ENCODE results near the gene EZR. TPM values are rescaled to one million over a fixed set of nuclear protein-coding genes. Genes with fewer than 3 reads are reported as not detected.

Gene EZR
- total RNA-seq, 1 donor from 2014 or later = 260 TPM

DNA sequence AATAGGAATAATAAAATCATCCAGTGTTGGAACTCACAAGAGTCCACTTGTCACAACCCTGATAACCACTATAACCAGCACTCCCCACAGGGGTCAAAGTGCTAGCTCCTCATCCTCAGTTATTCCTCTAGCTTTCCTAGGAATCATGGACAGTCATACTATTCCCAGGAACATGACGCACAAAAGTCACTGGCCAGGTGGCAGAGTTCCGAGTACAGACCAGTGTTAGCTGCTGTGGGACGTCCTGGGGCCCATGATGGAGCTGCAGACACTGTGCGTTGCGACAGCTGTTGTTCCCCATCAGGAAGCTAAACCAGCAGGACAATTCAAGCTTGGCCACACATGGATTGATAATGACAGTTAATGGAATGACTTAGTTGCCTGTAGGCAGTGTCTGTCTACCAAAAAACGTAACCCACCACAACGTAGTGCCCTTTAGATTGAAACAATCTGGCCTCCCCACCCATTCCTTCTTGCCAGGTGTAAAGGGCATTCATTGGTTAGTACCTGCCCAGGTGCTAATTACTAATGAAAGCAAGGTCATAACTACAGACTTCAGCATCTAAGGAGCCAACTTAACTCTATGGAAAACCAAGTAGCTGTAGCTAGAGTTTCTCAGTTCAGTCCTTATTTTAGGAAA, 17.4 kb downstream of the EZR start:
- no peaks in the 10 kb centered on the region for H3K27me3 ChIP-seq
- TF ChIP-seq CTCF (IDR thresholded peaks at IDR 0.05) = no peak
- H3K4me1 ChIP-seq = peaks cover 72% of the 10 kb centered on the region
- H3K27ac ChIP-seq = no peak overlapping the region
- intact Hi-C loops (cut with DNase I) = no loop called here
- DNase-seq (no peak), ATAC-seq (no peak)
- H3K36me3 ChIP-seq = no peaks in the 10 kb centered on the region
- no peak overlapping the region for H3K4me3 ChIP-seq
- H3K9me3 ChIP-seq = no peaks in the 10 kb centered on the region

DNA sequence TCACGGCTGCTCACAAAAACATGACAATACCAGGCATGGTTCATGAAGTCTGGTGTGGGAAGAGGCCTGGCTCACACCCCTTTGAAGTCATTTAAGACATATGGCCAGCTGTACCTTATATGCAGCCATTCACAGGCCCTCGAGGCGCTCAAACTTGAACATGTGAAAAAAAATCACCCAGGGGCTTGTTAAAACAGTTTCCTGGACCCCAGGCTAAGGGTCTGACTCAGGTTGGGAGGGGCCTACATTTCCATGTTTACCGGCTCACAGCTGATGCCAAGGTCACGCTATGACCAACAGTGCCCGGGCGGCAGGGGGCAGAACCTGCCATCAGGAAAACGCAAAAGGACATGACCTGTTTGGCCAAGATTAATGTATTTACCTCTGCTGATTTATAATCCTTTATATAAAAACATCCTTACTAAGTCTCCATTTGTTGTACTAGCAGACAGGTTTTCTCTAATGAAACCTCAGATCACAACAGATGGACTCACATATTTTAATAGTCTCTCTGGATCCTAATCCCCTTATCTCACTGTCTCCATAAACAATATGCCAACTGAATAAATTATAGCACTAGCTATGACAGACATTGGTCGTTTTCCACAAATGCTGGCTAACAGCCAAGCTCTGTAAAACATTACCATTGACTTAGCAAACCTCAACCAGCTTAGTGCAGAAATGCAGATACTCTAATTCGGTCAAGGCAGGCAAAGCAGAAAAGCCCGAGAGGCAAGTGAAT, 19.9 kb downstream of the EZR start:
- peak overlapping the region; percentile 51 for H3K27ac ChIP-seq
- intact Hi-C loops (cut with DNase I) = no loop called here
- H3K4me1 ChIP-seq = peaks cover 85% of the 10 kb centered on the region
- no peaks in the 10 kb centered on the region for H3K36me3 ChIP-seq
- TF ChIP-seq CTCF (IDR thresholded peaks at IDR 0.05) = no peak
- ATAC-seq = peak; percentile 30
- no peaks in the 10 kb centered on the region for H3K9me3 ChIP-seq
- no peaks in the 10 kb centered on the region for H3K27me3 ChIP-seq
- H3K4me3 ChIP-seq = no peak overlapping the region
- DNase-seq = no peak

DNA sequence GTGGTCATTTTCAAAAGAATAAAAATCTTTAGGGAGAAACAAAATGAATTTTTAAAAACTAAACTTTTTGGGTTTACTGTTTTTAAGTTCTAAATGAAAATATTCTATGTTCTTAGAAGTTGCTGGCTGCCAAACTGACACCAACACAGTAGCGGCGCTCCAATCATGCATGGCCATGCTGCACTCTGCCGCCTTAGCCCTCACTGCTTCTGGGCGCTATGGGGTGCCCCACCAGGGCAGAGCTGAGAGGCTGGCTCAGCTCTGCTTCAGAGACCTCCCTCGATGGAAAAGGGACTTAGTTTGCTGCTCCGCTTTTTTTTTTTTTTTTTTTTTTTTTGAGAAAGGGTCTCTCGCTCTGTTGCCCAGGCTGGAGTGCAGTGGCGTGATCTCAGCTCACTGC, 20.9 kb downstream of the EZR start:
- no peaks in the 10 kb centered on the region for H3K9me3 ChIP-seq
- peaks cover 86% of the 10 kb centered on the region for H3K4me1 ChIP-seq
- intact Hi-C loops (cut with DNase I) = no loop called here
- no peak for ATAC-seq
- H3K27me3 ChIP-seq = no peaks in the 10 kb centered on the region
- no peak overlapping the region for H3K4me3 ChIP-seq
- no peaks in the 10 kb centered on the region for H3K36me3 ChIP-seq
- no peak for DNase-seq
- H3K27ac ChIP-seq = peak overlapping the region; percentile 51
- no peak for TF ChIP-seq CTCF (IDR thresholded peaks at IDR 0.05)

DNA sequence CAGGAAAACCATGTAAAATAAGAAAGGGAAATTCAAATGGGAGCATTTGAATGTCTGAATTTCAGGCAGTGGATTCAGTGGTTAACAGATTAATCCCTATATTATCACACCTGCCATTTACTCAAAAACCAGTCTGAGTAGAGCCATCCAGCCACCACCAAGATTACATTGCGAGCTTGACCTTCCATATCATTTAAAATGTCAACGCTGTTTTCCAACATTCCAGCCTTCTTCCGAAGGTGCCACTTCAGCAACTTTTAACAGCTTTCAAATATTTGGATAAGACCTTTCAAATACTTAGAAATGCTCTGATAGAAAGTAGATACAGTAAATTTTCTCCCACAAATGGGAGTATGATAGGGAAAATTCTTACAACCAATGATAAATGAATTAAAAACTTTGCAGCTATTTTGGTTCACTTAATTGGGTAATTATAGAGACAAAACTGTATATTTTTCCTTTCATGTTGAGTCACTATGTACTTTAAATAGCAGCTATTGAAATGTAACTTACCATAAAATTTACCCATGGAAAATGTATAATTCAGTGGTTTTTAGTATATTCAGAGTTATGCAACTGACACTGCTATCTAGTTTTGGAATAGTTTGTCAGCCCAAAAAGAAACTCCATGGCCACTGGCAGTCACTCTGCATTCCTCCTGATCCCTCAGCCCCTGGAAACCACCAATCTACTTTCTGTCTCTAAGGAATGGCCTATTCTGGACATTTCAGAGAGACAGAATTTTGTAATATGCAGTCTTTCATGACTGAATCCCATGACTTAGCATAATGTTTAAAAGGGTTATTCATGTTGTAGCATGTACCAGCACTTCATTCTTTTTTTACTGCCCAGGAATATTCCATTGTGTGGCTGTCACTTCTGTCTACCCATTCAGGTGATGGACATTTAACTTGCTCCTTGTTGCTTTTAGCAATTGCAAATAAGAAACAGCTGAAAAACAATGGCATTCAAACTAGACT, 21.5 kb downstream of the EZR start:
- no peaks in the 10 kb centered on the region for H3K27me3 ChIP-seq
- H3K36me3 ChIP-seq = no peaks in the 10 kb centered on the region
- DNase-seq (no peak), ATAC-seq (peak; percentile 25)
- intact Hi-C loops (cut with DNase I) = no loop called here
- H3K4me1 ChIP-seq = peaks cover 83% of the 10 kb centered on the region
- no peaks in the 10 kb centered on the region for H3K9me3 ChIP-seq
- H3K4me3 ChIP-seq = no peak overlapping the region
- TF ChIP-seq CTCF (IDR thresholded peaks at IDR 0.05) = no peak
- H3K27ac ChIP-seq = peak overlapping the region; percentile 55

DNA sequence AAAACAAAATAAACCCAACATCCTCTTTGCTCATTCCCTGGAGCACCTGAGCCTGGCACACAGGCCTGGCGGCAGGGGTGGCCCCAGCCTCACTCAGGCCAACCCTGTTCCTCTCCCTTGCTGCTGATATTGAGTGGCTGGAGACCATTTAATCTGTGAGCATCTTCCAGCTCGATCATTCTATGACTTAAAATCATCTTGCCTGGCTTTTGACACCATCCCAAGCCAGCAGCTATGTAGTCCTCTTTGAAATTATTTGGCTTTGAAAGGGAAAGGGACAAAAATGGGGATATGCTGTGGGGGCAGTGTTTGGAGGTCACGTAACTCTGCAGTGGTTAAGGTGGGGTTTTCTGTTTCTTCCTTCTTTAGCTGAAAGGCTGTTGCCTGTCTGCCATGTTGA, 22.8 kb downstream of the EZR start:
- Histone ChIP-seq H3K4me1 (peaks cover 81% of the 10 kb centered on the region), H3K9me3 (no peaks in the 10 kb centered on the region), H3K4me3 (no peak overlapping the region), H3K27ac (no peak overlapping the region), H3K36me3 (no peaks in the 10 kb centered on the region), H3K27me3 (no peaks in the 10 kb centered on the region)
- DNase-seq (no peak), ATAC-seq (no peak)
- no peak for TF ChIP-seq CTCF (IDR thresholded peaks at IDR 0.05)
- intact Hi-C loops (cut with DNase I) = no loop called here

All from upper lobe of right lung (tissue), 1 donor.